RWPE1 (cell line): ENCODE measurements around the gene SDC3.
"Not testable (repeated sequence)": the region's sequence is repeated elsewhere in the genome, so short reads cannot be mapped to it uniquely, and the experiment has no call there.

Source experiments
- CTCF ChIA-PET: fragments of 350-600 bp; sonication (Branson Sonifier 250); formaldehyde crosslinking; extraction: SDS; loops from one replicate; lab custom pipeline; 2021; lab: Yijun Ruan, JAX
- POLR2A ChIA-PET: fragments of 400-600 bp; formaldehyde crosslinking; extraction: SDS; loops from one replicate; lab custom pipeline; 2020; ENCODE audit warnings: antibody characterized with exemption; ENCODE audit not compliant: low non-redundant PET; lab: Yijun Ruan, JAX
- DNase-seq: peaks from one replicate; pipeline ENCODE4 v3.0.0; 2012; ENCODE audit warnings: low spot score
- H3K27ac ChIP-seq: fragments of 450-650 bp; 2 replicates; pipeline ENCODE4 v1.5.1; 2017
- CTCF ChIP-seq: fragments of 450-650 bp; conservative IDR thresholded peaks from 2 replicates; pipeline ENCODE4 v1.5.1; 2017; ENCODE audit warnings: low read depth, mild to moderate bottlenecking

SDC3 gene

GRCh38 chr1:30950053-30950452 lies 41.5 kb upstream of the SDC3 start:
- no peak overlapping the region for H3K27ac ChIP-seq
- ChIA-PET POLR2A (no interaction called here), CTCF (no interaction called here)
- no peak for DNase-seq
- TF ChIP-seq CTCF: no peak

GRCh38 chr1:30949487-30949838 lies 40.9 kb upstream of the SDC3 start:
- POLR2A ChIA-PET, H3K27ac ChIP-seq, DNase-seq, CTCF ChIA-PET: not testable (repeated sequence)

GRCh38 chr1:30948813-30949486 lies 40.4 kb upstream of the SDC3 start:
- DNase-seq, POLR2A ChIA-PET, H3K27ac ChIP-seq, CTCF ChIA-PET: not testable (repeated sequence)

DNA sequence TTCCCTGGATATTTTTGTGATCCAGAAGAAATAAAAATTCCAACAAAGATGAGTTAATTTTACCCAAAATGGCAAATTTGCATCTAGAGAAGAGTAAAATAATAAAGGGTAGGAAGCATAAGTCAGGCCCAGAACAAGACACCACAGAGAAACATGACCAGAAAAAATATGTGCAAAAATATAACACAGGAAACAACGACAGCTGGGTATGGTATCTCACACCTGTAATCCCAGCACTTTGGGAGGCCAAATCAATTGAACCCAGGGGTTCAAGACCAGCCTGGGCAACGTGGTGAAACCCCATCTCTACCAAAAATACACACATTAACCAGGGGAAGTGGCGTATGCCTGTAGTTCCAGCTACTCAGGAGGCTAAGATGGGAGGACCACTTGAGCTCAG lies 39.7 kb upstream of the SDC3 start:
- POLR2A ChIA-PET: no interaction called here
- DNase-seq: no peak
- TF ChIP-seq CTCF: no peak
- CTCF ChIA-PET: no interaction called here
- no peak overlapping the region for H3K27ac ChIP-seq

GRCh38 chr1:30947212-30947611 lies 38.7 kb upstream of the SDC3 start:
- POLR2A ChIA-PET: no interaction called here
- CTCF ChIA-PET: no interaction called here
- TF ChIP-seq CTCF: no peak
- DNase-seq: no peak
- H3K27ac ChIP-seq: no peak overlapping the region

GRCh38 chr1:30942326-30942963 lies 33.9 kb upstream of the SDC3 start:
- no peak for DNase-seq
- no peak for TF ChIP-seq CTCF
- CTCF ChIA-PET: interaction anchor here (0.6 to 0.9 kb wide), 2 partner anchors 10 to 378 kb away, joined by 3 read pairs; no protein-coding TSS in a partner anchor

DNA sequence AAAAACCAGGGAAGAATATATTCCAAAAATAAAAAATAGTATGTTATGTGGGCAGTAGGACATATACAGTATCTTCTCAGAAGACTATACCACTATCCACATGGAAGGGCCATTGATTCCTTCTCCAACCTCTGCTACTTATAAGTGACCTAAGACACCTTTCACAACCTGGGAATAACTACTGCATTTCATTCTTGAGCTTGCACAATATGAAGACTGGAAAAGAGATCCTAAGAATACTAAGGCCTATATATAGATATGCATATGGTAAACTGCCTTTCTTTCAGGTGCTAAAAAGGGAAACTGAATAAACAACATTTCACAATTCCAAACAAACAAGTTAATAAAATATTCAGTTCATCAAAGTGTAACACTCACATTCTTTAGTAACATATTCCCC lies 32.0 kb upstream of the SDC3 start:
- CTCF ChIA-PET: no interaction called here
- DNase-seq: no peak
- no peak overlapping the region for H3K27ac ChIP-seq
- POLR2A ChIA-PET: no interaction called here
- TF ChIP-seq CTCF: no peak

More at GRCh38 chr1:30942326-30942963, 33.9 kb upstream of the SDC3 start:
- POLR2A ChIA-PET: interaction anchor here (0.6 to 0.7 kb wide), 2 partner anchors 9 to 144 kb away, joined by 3 read pairs; no protein-coding TSS in a partner anchor
- H3K27ac ChIP-seq: no peak overlapping the region
